ENCODE results near the gene GP5.

Gene GP5

GRCh38 chr3:194373028-194373427, 26.0 kb downstream of the GP5 start:
- H3K4me3 ChIP-seq (ENCODE audit: low read length) = no peak overlapping the region
- DNase-seq (ENCODE audit: low read depth) = no peak
- no peak for TF ChIP-seq CTCF (conservative IDR thresholded peaks at IDR 0.05; ENCODE audit: low read depth, low read length)

DNA sequence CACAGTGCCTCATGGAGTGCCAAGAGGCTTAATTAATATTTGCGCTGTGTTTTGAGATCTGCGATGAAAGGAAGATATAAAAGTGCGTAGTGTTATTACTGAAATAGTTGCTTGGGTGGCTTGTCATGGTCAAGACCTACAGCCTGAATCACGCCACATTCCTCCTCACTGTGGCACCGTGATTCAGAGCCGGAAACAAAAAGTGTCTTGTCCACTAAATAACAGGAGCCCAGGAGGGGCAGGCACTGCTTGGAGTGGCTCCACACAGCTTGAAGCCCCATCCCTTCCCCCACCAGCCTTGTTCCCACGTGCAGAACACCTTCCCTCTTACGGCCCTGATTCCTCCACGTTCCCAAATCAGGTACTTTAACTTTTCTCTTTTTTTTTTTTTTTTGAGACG, 28.3 kb downstream of the GP5 start:
- H3K4me3 ChIP-seq (ENCODE audit: low read length) = no peak overlapping the region
- TF ChIP-seq CTCF (conservative IDR thresholded peaks at IDR 0.05; ENCODE audit: low read depth, low read length) = no peak
- DNase-seq (ENCODE audit: low read depth) = no peak

DNA sequence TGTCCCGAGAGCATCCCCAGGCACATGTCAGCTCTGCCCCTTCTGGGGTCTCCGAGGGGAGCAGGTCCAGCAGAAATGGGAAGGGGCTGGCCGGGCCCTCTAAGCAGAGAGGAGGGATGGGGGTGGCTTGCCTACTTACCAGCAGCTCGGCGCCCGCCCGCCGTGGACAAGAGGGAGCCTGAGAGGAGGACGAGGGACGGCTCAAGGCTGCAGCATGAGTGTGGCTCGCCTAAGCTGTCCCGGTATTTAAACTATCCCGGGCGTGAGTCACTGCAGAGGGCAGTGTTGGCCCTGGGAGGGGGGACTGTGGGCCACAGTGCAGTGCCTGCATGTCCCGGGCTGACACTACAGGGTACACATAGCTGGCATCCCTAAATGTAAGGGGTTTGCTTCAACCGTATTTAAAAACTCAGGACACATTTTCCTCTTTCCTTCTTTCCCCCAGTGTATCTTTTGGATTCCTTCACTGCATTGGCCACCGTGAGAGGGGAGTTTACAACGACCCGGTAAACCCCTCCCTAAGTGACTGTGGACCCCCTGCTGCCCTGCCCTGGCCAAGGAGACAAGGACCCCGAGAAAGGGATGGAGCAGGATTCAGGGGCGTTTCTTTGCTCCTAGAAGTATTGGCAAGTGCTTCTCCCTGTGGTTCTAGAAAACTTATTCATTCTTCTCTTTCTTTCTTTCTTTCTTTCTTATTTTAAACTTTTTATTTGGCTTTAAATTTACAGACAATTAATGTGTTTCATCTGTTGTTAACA, 29.4 kb downstream of the GP5 start, which contains the start of gene LRRC15:
Gene LRRC15, minus strand, starts transcription at position 222 of the 758 bp plus-strand sequence. CDS start 8,700 bp downstream, outside the sequence.
- peak; percentile 19 for TF ChIP-seq CTCF (conservative IDR thresholded peaks at IDR 0.05; ENCODE audit: low read depth, low read length)
- peak; percentile 82 for DNase-seq (ENCODE audit: low read depth)
- H3K4me3 ChIP-seq (ENCODE audit: low read length) = no peak within 1 kb of the TSS

GRCh38 chr3:194368918-194369317, 30.1 kb downstream of the GP5 start:
- DNase-seq (ENCODE audit: low read depth) = no peak
- no peak for TF ChIP-seq CTCF (conservative IDR thresholded peaks at IDR 0.05; ENCODE audit: low read depth, low read length)
- H3K4me3 ChIP-seq (ENCODE audit: low read length) = no peak overlapping the region

- H3K4me3 ChIP-seq (ENCODE audit: low read length) = no peak overlapping the region
- TF ChIP-seq CTCF (conservative IDR thresholded peaks at IDR 0.05; ENCODE audit: low read depth, low read length) = no peak
- no peak for DNase-seq (ENCODE audit: low read depth)
Observed at GRCh38 chr3:194367992-194368841, 30.8 kb downstream of the GP5 start.

- no peak for TF ChIP-seq CTCF (conservative IDR thresholded peaks at IDR 0.05; ENCODE audit: low read depth, low read length)
- H3K4me3 ChIP-seq (ENCODE audit: low read length) = no peak overlapping the region
Observed at GRCh38 chr3:194365978-194366490, 33.0 kb downstream of the GP5 start.

More at GRCh38 chr3:194365978-194366490, 33.0 kb downstream of the GP5 start:
- no peak for DNase-seq (ENCODE audit: low read depth)
